Spinal cord (tissue), 10 donors: ENCODE measurements around the gene NOLC1. TPM values are rescaled to one million over a fixed set of nuclear protein-coding genes. Genes with fewer than 3 reads are reported as not detected.
"Not testable (repeated sequence)": the region's sequence is repeated elsewhere in the genome, so short reads cannot be mapped to it uniquely, and the experiment has no call there.

ENCODE experiments used
- DNase-seq, 6 donors: peaks; one replicate each; pipeline versions ENCODE4 v3.0.0 to v3.0.0-alpha.2; 2013 to 2015; ENCODE audit warnings: low spot score in 6 of 6, low read depth in 4 of 6
- H3K27ac ChIP-seq: one replicate; pipeline ENCODE4 v1.5.1; 2013; ENCODE audit warnings: low read depth, low read length, control low read depth
- H3K27me3 ChIP-seq: one replicate; pipeline ENCODE4 v1.6.1; 2013; ENCODE audit warnings: low read length; ENCODE audit not compliant: control insufficient read depth, insufficient read depth
- H3K36me3 ChIP-seq: one replicate; pipeline ENCODE4 v1.6.1; 2013; ENCODE audit warnings: low read length; ENCODE audit not compliant: control insufficient read depth, insufficient read depth
- H3K4me1 ChIP-seq: one replicate; pipeline ENCODE4 v1.6.1; 2013; ENCODE audit warnings: low read length; ENCODE audit not compliant: control insufficient read depth, insufficient read depth
- H3K4me3 ChIP-seq: one replicate; pipeline ENCODE4 v1.5.1; 2013; ENCODE audit warnings: low read depth, low read length, control low read depth
- H3K9me3 ChIP-seq: one replicate; pipeline ENCODE4 v1.6.1; 2013; ENCODE audit warnings: low read length; ENCODE audit not compliant: control insufficient read depth, insufficient read depth
- WGBS: methylation state at CpG from one replicate; pipeline ENCODE4 v1.1.5; 2013; ENCODE audit warnings: missing lambda C conversion rate; ENCODE audit not compliant: insufficient coverage; 5-methylcytosine and 5-hydroxymethylcytosine counted together
- polyA plus RNA-seq, 2 donors: library from polyadenylated mRNA; unstranded; fragments of 120-200 nt; gene quantifications; one replicate each; pipeline ENCODE4 v1.2.1, GENCODE V29; 2013; ENCODE audit not compliant: insufficient read length in 2 of 2
- total RNA-seq, 2 donors: library from RNA; depleted of rRNA in 1 of 2; stranded (reverse); fragments of 120-200 nt in 1 of 2; fragments of >200 nt in 1 of 2; gene quantifications; one replicate each; pipeline versions ENCODE4 v1.2.3 to v1.2.4, GENCODE V29; 2013 to 2014
- donor health status: healthy.

NOLC1 gene
- total and polyA plus RNA-seq, 4 donors, result 36.1 to 103 (median 68.7) TPM

GRCh38 chr10:102175415-102175814 lies 23.2 kb downstream of the NOLC1 start:
- Histone ChIP-seq H3K27me3 (no peaks in the 10 kb centered on the region), H3K4me3 (no peak overlapping the region), H3K36me3 (no peaks in the 10 kb centered on the region), H3K9me3 (no peaks in the 10 kb centered on the region), H3K27ac (no peak overlapping the region), H3K4me1 (no peaks in the 10 kb centered on the region)
- 90% methylated on average over 2 of the region's 4 CpGs for WGBS
- DNase-seq, result no peak

- WGBS, result 83% methylated on average over 1 of the region's 2 CpGs
Measured at GRCh38 chr10:102184606-102185005, 32.4 kb downstream of the NOLC1 start.

GRCh38 chr10:102185272-102185671 lies 33.1 kb downstream of the NOLC1 start:
- Histone ChIP-seq H3K9me3 (no peaks in the 10 kb centered on the region), H3K27ac (no peak overlapping the region), H3K36me3 (no peaks in the 10 kb centered on the region), H3K4me3 (no peak overlapping the region), H3K27me3 (no peaks in the 10 kb centered on the region), H3K4me1 (no peaks in the 10 kb centered on the region)
- WGBS, result 33% methylated on average over 1 of the region's 2 CpGs
- DNase-seq, result no peak

More at GRCh38 chr10:102184606-102185005, 32.4 kb downstream of the NOLC1 start:
- Histone ChIP-seq H3K4me3 (no peak overlapping the region), H3K9me3 (no peaks in the 10 kb centered on the region), H3K36me3 (no peaks in the 10 kb centered on the region), H3K4me1 (no peaks in the 10 kb centered on the region), H3K27me3 (no peaks in the 10 kb centered on the region), H3K27ac (no peak overlapping the region)
- no peak for DNase-seq

GRCh38 chr10:102185811-102186527 lies 33.8 kb downstream of the NOLC1 start:
- WGBS, result 53% methylated on average over 3 of the region's 15 CpGs
- Histone ChIP-seq H3K36me3 (no peaks in the 10 kb centered on the region), H3K4me3 (no peak overlapping the region), H3K27ac (no peak overlapping the region), H3K9me3 (no peaks in the 10 kb centered on the region), H3K4me1 (no peaks in the 10 kb centered on the region), H3K27me3 (no peaks in the 10 kb centered on the region)
- no peak for DNase-seq

- no peaks in the 10 kb centered on the region for H3K4me1 ChIP-seq
- DNase-seq, result no peak
- WGBS, result 66% methylated on average over 3 of the region's 3 CpGs
- H3K4me3 ChIP-seq, result no peak overlapping the region
- H3K27me3 ChIP-seq, result no peaks in the 10 kb centered on the region
- no peak overlapping the region for H3K27ac ChIP-seq
- H3K9me3 ChIP-seq, result no peaks in the 10 kb centered on the region
- H3K36me3 ChIP-seq, result no peaks in the 10 kb centered on the region
Measured at GRCh38 chr10:102188298-102188940, 36.2 kb downstream of the NOLC1 start.

- not testable (repeated sequence) for H3K9me3 ChIP-seq, H3K27ac ChIP-seq, DNase-seq, H3K27me3 ChIP-seq, H3K36me3 ChIP-seq, H3K4me1 ChIP-seq, H3K4me3 ChIP-seq
- 91% methylated on average over 5 of the region's 7 CpGs for WGBS
Measured at GRCh38 chr10:102188941-102189898, 37.0 kb downstream of the NOLC1 start.

DNA sequence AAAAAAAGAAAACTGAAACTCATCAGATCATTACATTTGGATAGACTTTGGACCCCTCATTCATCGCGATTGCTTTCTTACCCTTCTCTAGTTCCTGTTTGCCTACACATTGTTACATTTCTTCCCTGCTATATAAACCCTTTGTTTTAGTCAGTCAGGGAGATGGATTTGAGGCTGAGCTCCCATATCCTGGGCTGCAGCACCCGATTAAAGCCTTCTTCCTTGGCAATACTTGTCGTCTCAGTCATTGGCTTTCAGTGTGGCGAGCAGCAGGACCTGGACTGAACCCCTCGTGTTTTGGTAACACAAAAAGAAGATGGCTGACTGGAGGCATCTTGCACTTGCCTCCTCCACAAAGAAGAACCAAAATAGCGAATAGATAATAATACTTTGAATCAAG lies 39.8 kb downstream of the NOLC1 start:
- Histone ChIP-seq H3K9me3 (no peaks in the 10 kb centered on the region), H3K4me1 (no peaks in the 10 kb centered on the region), H3K4me3 (no peak overlapping the region), H3K36me3 (no peaks in the 10 kb centered on the region), H3K27ac (no peak overlapping the region), H3K27me3 (no peaks in the 10 kb centered on the region)
- WGBS, result 100% methylated on average over 5 of the region's 7 CpGs
- DNase-seq, result no peak

DNA sequence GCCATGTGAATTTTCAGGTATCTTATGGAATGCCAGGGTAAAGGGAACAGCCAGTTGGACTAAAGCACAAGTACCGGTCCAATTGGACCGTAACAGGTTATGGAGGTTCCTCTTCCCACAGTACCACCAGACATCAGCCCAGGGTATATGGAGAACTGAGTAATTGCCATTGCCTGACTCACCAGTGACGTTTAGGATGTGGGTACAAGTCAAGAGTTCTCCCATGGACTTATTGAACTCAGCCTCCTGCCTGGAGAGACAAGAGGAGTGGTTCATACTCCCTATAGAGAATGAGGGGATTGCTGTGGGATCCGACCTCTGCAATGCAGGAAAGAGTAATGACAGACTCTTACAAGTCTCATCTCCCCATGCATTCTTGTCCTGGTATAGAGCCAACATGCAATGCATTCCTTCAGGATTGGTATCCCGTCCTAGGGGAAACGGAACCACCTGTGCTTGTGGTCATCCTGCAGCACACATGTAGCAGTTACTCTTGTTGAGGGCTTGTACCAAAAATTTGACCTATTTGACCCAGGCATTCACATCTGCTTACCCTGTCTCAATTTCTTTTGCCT lies 43.2 kb downstream of the NOLC1 start:
- H3K4me3 ChIP-seq, result no peak overlapping the region

GRCh38 chr10:102196893-102197292 lies 44.7 kb downstream of the NOLC1 start:
- Histone ChIP-seq H3K27me3 (no peaks in the 10 kb centered on the region), H3K36me3 (no peaks in the 10 kb centered on the region), H3K4me1 (no peaks in the 10 kb centered on the region), H3K4me3 (no peak overlapping the region), H3K9me3 (no peaks in the 10 kb centered on the region), H3K27ac (no peak overlapping the region)
- DNase-seq, result no peak
- WGBS, result 100% methylated on average over 1 of the region's 2 CpGs

More for the DNA sequence above, 43.2 kb downstream of the NOLC1 start:
- WGBS, result 72% methylated on average over 3 of the region's 6 CpGs
- H3K4me1 ChIP-seq, result no peaks in the 10 kb centered on the region
- H3K27ac ChIP-seq, result no peak overlapping the region
- H3K9me3 ChIP-seq, result no peaks in the 10 kb centered on the region
- DNase-seq, result no peak
- H3K36me3 ChIP-seq, result no peaks in the 10 kb centered on the region
- H3K27me3 ChIP-seq, result no peaks in the 10 kb centered on the region
